ENCODE data around the gene EPN1. TPM values are rescaled to one million over a fixed set of nuclear protein-coding genes. Genes with fewer than 3 reads are reported as not detected.

EPN1 gene
- total and polyA plus RNA-seq, 5 donors = 175 to 232 (median 205) TPM

DNA sequence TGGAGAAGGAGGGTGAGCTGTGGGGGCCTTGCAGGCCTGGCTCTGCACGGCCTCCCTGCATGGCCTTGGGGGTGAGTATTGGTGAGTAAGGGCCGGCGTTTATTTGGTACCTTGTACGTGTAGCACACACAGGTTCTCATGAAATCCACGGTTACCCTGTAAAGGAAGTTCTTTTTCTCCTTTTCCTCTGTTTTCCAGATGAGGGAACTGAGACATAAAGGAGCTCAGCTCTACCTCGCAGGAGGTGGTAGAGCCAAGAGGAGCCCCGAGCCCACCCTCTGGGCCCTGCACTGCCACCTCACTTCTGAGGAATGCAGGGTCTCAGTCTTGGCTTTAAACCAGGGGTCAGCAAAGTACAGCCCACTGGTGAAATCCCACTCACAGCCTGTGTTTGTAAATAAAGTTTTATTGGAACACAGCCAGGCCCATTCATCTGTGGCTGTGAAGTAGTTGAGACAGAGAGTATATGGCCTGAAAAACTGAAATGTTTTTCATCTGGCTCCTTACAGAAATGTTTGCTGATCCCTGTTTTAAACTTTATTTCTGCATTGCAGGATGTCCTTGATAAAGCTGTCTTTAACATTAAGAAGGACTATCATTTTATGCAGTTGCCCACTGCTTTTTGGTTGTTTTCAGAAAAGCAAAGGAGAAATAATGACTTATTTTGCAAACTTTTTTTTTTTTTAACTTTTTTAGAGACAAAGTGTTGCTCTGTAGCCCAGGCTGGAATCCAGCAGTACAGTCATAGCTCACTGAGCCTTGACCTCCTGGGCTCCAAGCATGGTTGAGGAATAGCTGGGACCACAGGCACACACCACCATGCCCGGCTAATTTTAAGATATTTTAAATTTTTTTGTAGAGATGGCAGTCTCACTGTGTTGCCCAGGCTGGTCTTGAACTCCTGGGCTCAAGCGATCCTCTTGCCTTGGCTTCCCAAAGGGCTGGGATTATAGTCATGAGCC, 6.4 kb downstream of the EPN1 start:
- no peaks in the 10 kb centered on the region for H3K9me3 ChIP-seq (ENCODE audit: control insufficient read depth, low read length)
- ATAC-seq (no peak), DNase-seq (no peak)
- WGBS = 83% methylated on average over 9 of the region's 9 CpGs
- no peaks in the 10 kb centered on the region for H3K27me3 ChIP-seq (ENCODE audit: control insufficient read depth, insufficient read depth)
- no peak overlapping the region for H3K27ac ChIP-seq (ENCODE audit: low read length)
- intact Hi-C loops (cut with DNase I) = no loop called here
- peaks cover 5% of the 10 kb centered on the region for H3K4me1 ChIP-seq (ENCODE audit: control insufficient read depth, insufficient read depth, low read length)
- no peak overlapping the region for H3K4me3 ChIP-seq (ENCODE audit: low read length)

DNA sequence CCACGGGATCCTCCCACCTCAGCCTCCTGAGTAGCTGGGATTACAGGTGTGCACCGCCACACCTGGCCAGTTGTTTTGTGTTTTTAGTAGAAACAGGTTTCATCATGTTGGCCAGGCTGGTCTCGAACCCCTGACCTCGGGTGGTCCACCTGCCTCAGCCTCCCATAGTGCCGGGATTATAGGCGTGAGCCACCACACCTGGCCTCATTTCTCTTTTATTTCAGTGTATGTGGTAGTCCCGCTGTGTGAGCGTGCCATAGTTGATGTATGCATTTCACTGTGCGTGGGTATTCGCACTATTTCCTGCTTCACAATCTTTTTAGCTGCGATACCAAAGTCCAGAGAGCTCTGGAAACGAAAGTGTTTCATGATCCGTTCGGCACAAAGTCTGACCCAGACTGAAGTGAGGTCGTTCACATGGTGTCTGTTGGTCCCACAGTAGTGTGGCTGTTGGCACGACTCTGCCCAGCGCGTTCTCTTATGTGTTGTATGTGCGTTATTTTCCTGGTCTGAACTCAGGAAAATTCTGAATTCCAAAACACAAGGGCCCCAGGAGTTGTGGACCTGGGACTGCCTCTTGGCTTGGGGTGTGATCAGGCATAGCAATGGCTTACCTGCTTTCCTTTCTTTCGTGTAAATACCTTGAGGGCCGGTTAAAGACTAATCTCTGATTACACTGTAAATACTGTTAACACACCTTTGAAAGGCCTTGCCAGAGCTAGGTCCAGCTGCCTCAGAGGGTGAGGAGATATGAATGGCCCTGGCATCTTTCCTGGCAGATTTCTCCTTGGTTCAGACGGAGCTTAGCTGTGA, 8.6 kb downstream of the EPN1 start:
- no peak for ATAC-seq
- Histone ChIP-seq H3K4me3 (ENCODE audit: low read length) (no peak overlapping the region), H3K4me1 (ENCODE audit: control insufficient read depth, insufficient read depth, low read length) (no peaks in the 10 kb centered on the region), H3K9me3 (ENCODE audit: control insufficient read depth, low read length) (no peaks in the 10 kb centered on the region), H3K27me3 (ENCODE audit: control insufficient read depth, insufficient read depth) (no peaks in the 10 kb centered on the region), H3K27ac (ENCODE audit: low read length) (no peak overlapping the region)
- 83% methylated on average over 22 of the region's 22 CpGs for WGBS
- intact Hi-C loops (cut with DNase I) = no loop called here
- DNase-seq = peak in 2 of 3 donors; percentile 6 to 17

DNA sequence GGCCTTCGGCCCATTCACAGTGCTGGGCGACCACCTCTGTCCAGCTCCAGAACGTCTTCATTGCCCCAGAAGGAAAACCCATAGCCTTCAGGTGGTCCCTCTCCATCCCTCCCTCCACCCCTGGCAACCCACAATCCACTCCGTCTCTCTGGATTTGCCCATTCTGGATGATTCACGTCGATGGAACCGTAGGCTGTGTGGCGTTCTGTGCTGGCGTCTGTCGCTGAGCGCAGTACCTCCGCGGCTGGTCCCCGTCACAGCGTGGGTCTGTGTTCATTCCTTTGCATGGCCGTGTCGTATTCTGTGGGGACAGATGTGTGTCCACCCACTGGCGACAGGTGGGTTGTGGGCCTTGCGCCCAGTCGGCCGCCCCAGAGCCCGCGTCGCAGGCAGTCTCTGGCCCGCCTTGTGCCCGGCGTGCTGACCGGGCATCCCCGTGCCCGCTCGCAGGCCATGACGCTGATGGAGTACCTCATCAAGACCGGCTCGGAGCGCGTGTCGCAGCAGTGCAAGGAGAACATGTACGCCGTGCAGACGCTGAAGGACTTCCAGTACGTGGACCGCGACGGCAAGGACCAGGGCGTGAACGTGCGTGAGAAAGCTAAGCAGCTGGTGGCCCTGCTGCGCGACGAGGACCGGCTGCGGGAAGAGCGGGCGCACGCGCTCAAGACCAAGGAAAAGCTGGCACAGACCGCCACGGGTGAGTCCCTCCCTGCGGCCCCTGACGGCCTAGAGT, 10.1 kb downstream of the EPN1 start:
- Histone ChIP-seq H3K4me3 (ENCODE audit: low read length) (no peak overlapping the region), H3K4me1 (ENCODE audit: control insufficient read depth, insufficient read depth, low read length) (no peaks in the 10 kb centered on the region), H3K27ac (ENCODE audit: low read length) (no peak overlapping the region), H3K27me3 (ENCODE audit: control insufficient read depth, insufficient read depth) (no peaks in the 10 kb centered on the region), H3K9me3 (ENCODE audit: control insufficient read depth, low read length) (no peaks in the 10 kb centered on the region)
- DNase-seq = peak in 2 of 3 donors; percentile 46 to 49
- WGBS = 96% methylated on average over 60 of the region's 60 CpGs
- no peak for ATAC-seq
- intact Hi-C loops (cut with DNase I) = no loop called here

DNA sequence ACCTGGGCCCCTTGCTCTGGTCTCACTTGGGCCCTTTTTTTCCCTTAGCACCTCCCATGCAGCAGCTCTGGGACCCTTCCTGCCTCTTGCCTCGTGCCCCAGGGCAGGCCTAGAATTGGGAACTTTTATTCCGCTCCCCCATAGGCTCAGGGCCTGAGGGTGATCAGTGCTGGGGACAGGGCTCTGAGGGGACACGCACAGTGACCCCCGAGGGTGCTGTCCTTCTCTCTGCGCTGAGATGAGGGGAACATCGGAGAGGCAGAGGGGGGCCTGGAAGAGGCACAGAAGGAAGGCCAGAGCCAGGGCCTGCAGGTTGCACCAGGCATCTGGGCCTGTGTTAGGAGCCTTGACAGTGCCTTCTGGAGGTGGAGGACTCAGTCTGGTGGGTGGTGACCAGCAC, 10.8 kb downstream of the EPN1 start:
- intact Hi-C loops (cut with DNase I) = no loop called here
- no peaks in the 10 kb centered on the region for H3K9me3 ChIP-seq (ENCODE audit: control insufficient read depth, low read length)
- no peak overlapping the region for H3K27ac ChIP-seq (ENCODE audit: low read length)
- H3K27me3 ChIP-seq (ENCODE audit: control insufficient read depth, insufficient read depth) = no peaks in the 10 kb centered on the region
- ATAC-seq = no peak
- no peaks in the 10 kb centered on the region for H3K4me1 ChIP-seq (ENCODE audit: control insufficient read depth, insufficient read depth, low read length)
- 96% methylated on average over 6 of the region's 6 CpGs for WGBS
- peak in 1 of 3 donors; percentile 19 for DNase-seq
- no peak overlapping the region for H3K4me3 ChIP-seq (ENCODE audit: low read length)

DNA sequence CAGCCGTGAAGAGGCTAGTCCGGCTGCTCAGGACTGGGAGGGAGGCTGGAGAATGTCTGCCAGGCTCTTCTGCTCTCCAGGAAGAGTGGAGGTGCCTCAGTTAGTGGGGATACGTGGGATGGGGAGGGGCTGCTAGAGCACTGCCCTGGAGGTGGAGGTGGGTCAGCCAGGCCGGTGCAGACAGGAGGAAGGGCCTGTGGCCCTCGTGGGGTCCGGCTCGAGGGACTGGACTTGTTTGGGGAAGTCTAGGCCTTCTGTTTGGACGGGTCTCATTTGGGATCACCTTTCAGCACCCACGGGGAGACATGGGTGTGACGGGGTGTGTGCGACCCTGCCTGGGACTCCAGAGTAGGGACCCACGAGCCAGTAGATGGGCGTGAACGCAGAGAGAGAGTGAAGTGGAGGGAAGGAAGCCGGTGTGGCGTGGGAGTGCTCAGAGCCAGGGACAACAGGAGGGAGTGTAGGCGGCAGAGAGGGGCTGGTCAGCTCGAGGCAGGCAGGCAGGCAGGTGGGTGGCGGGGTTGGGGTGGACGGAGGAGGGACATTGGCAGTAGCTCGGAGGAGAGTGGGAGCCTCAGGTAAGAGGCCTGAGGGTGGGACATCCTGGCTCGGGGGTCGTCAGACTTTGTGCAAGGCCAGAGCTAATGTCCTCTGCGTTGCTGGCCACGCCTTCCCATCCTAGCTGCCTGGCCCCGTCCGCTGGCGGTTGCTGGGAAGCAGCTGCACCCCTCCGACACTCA, 11.5 kb downstream of the EPN1 start:
- DNase-seq (peak in 2 of 3 donors; percentile 33 to 49), ATAC-seq (no peak)
- H3K9me3 ChIP-seq (ENCODE audit: control insufficient read depth, low read length) = no peaks in the 10 kb centered on the region
- no peak overlapping the region for H3K4me3 ChIP-seq (ENCODE audit: low read length)
- intact Hi-C loops (cut with DNase I) = no loop called here
- H3K27ac ChIP-seq (ENCODE audit: low read length) = no peak overlapping the region
- no peaks in the 10 kb centered on the region for H3K4me1 ChIP-seq (ENCODE audit: control insufficient read depth, insufficient read depth, low read length)
- no peaks in the 10 kb centered on the region for H3K27me3 ChIP-seq (ENCODE audit: control insufficient read depth, insufficient read depth)
- 87% methylated on average over 29 of the region's 29 CpGs for WGBS

DNA sequence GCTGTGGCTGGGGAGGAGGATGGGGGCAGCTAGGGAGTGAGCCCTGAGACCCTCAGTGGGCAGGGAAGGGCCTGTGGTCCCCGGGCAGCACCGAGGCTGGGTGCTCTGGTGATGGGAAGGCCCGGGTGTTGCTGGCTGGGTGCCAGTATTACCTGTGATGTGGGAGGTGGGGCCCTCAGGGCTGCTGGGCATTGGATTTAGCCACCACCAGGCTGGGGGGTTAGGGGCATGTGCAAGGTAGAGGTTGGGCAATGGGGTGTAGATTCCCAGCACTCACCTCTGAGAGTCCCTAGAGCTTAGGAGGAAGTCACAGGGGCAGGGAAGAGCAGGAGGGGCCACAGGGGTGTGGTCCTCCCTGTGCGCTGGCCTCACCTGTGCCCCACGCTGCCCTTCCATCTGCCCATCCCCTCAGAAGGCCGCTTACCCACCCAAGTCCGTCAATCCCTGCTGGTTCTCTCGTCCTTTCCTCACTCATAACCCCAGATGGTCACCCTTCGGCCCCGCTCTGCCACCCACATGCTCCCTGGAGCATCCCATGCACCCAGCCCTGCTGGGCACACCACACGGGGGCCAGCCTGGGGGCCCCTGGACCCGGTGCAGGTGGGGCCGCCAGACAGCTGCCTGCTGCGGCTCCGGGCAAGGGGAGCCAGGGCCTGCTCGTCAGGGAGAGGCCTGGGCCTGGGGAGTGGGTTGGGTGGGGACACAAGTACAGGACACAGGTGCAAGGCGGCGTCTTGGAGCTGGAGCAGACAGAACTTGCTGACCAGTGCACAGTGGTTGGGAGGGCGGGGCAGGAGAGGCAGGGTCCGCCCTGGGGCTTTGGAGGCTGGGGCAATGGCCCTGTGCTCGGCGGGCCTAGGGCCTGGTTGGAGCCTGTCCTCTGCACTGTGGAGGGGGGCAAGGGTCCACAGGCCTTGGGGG, 12.5 kb downstream of the EPN1 start:
- Histone ChIP-seq H3K4me3 (ENCODE audit: low read length) (no peak overlapping the region), H3K4me1 (ENCODE audit: control insufficient read depth, insufficient read depth, low read length) (no peaks in the 10 kb centered on the region), H3K27ac (ENCODE audit: low read length) (no peak overlapping the region), H3K27me3 (ENCODE audit: control insufficient read depth, insufficient read depth) (no peaks in the 10 kb centered on the region), H3K9me3 (ENCODE audit: control insufficient read depth, low read length) (no peaks in the 10 kb centered on the region)
- WGBS = 91% methylated on average over 22 of the region's 22 CpGs
- DNase-seq (peak in 2 of 3 donors; percentile 38 to 52), ATAC-seq (peak in 1 of 2 donors; percentile 8)
- intact Hi-C loops (cut with DNase I) = no loop called here

DNA sequence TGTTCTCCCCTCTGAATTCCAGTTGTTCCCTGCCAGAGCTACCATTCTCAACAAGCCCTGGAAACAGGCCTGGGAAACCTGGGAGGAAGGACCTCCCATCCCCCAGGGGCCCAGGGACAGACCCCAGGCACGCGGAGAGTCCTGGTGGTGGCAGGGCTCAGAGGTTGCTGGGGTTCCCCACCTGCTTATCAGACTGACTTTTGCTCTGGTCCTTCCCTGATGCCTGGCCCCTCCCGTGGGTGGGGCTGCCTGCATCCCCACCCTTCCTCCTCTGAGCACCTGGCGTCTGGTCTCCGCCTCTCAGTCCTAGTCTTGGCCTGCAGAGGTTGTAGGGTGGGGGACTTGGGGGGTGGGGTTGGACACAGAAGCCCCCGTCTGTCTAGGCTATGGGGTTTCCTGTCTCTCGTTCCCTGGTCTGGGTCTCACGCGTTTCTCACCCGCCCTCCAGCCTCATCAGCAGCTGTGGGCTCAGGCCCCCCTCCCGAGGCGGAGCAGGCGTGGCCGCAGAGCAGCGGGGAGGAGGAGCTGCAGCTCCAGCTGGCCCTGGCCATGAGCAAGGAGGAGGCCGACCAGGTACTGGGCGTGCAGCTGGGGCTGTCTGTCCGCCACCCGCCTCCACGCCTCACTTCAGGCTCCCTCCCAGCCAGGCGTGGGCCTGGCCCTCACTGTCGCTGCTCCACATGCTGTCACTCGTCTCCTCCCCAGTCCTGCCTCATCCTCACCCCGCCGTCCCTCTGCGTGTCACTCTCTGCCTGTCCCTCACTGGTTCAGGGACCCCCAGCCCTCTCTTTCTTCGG, 13.6 kb downstream of the EPN1 start:
- no peak overlapping the region for H3K4me3 ChIP-seq (ENCODE audit: low read length)
- 70% methylated on average over 27 of the region's 27 CpGs for WGBS
- no peaks in the 10 kb centered on the region for H3K4me1 ChIP-seq (ENCODE audit: control insufficient read depth, insufficient read depth, low read length)
- ATAC-seq (no peak), DNase-seq (peak in 2 of 3 donors; percentile 45 to 48)
- intact Hi-C loops (cut with DNase I) = no loop called here
- H3K27ac ChIP-seq (ENCODE audit: low read length) = no peak overlapping the region
- H3K27me3 ChIP-seq (ENCODE audit: control insufficient read depth, insufficient read depth) = no peaks in the 10 kb centered on the region
- no peaks in the 10 kb centered on the region for H3K9me3 ChIP-seq (ENCODE audit: control insufficient read depth, low read length)

DNA sequence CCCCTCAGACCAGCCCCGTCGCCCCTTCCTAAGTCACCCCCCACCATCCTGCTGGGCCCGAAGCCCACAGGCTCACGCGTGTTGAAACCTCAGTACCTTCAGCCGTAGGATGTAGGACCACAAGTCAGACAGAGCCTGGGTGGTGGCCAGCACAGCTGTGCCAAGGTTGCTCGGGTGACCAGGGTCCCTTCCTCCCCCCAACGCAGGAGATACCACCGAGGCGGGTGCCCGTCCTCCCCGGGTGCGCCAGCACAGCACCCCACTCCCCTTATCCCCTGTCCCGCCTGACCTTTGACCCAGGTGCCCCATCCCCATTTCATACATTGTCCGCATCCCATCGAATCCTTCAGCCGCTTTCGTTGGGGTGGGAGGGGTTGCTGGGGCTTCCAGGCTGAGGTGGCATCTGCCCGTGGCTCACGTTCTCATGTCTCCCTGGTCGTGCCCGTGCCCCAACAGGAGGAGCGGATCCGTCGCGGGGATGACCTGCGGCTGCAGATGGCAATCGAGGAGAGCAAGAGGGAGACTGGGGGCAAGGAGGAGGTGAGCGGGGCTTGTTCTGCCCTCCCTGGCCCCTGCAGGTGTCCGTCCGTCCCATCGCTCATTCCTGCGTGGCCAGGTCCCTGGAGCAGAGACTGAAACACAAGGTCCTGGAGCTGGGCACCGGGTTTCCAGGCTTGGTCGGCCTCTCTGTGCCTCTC, 14.5 kb downstream of the EPN1 start:
- H3K9me3 ChIP-seq (ENCODE audit: control insufficient read depth, low read length) = no peaks in the 10 kb centered on the region
- peak in 2 of 3 donors; percentile 49 to 54 for DNase-seq
- no peak for ATAC-seq
- H3K27ac ChIP-seq (ENCODE audit: low read length) = no peak overlapping the region
- H3K27me3 ChIP-seq (ENCODE audit: control insufficient read depth, insufficient read depth) = no peaks in the 10 kb centered on the region
- intact Hi-C loops (cut with DNase I) = no loop called here
- no peak overlapping the region for H3K4me3 ChIP-seq (ENCODE audit: low read length)
- H3K4me1 ChIP-seq (ENCODE audit: control insufficient read depth, insufficient read depth, low read length) = no peaks in the 10 kb centered on the region
- 92% methylated on average over 35 of the region's 35 CpGs for WGBS
